NCI-H2171 (cell line): ENCODE data around the gene LRCH4.

Experiments used
- DNase-seq: peaks from one replicate; lab custom pipeline; 2025; lab: John Stamatoyannopoulos, UW

Gene LRCH4, protein sequence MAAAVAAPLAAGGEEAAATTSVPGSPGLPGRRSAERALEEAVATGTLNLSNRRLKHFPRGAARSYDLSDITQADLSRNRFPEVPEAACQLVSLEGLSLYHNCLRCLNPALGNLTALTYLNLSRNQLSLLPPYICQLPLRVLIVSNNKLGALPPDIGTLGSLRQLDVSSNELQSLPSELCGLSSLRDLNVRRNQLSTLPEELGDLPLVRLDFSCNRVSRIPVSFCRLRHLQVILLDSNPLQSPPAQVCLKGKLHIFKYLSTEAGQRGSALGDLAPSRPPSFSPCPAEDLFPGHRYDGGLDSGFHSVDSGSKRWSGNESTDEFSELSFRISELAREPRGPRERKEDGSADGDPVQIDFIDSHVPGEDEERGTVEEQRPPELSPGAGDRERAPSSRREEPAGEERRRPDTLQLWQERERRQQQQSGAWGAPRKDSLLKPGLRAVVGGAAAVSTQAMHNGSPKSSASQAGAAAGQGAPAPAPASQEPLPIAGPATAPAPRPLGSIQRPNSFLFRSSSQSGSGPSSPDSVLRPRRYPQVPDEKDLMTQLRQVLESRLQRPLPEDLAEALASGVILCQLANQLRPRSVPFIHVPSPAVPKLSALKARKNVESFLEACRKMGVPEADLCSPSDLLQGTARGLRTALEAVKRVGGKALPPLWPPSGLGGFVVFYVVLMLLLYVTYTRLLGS

DNA sequence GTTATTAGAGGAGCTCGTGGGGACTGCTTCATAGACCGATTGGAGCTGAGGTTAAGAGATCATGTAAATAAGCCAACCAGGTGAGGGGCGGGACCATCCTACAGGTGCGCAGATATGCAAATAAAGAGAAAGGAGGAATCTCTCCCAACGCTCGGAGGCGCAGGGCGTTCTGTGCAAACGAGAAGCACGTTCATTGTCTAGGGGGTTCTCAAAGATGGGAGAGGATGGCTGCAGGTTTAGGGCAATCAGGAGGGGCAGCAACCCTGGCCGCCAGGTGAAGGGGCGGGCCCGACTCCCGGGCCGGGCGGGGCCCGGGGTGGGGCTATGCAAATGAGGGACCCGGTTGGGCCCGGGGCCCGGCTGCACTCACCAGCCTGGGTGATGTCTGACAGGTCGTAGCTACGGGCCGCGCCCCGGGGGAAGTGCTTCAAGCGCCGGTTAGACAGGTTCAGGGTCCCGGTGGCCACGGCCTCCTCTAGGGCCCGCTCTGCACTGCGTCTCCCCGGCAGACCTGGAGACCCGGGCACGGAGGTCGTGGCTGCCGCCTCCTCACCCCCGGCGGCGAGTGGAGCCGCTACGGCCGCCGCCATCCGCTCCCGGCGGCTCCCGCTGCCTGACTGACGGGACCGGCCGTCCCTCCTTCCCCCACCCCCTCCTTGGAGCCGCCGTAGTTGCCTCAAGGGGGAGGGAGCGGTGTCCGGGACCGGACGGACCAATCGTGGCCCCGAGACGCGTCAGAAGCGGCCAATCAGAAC, at the start of gene LRCH4:
Gene LRCH4 (minus strand): TSS at position 619 of the 755 bp plus-strand sequence. CDS start 29 bp downstream, at position 590.
- peak; percentile 47 for DNase-seq

DNA sequence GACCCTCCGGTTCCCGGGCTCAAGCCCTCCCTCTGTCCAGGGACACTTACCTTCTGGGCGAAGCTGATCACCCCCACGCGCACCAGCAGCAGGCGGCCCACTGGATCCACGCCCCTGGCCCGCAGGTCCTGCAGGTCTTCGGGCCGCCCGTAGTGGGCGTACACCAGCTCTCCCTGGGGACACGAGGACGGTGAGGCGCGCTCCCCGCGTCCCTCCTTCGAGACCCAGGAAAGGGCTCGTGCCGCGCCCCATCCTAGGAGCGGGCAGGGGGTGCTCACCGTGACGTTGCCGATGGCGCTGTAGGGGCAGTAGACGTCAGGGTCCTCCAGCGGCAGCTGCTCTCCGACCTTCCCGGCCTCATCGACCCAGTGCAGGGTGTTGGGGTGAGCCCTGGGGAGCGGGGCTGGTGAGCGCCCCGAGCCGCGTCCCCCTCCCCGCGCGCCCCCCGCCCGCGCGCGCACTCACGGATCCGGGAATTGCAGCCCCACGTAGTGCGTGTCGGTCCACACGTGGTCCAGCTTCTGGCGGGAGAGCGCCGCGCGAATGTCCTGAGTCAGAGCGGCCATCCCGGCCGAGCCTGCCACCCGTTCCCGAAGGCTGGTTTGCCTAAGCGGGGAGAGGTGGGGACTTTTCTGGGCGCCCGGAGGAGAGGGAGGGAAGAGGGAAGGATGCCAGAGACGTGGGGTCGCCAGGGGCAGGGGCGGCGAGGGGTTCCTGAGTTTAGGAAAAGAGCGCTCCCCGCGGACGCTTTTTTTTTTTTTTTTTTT, 47.2 kb upstream of the LRCH4 start:
- peak; percentile 67 for DNase-seq

DNA sequence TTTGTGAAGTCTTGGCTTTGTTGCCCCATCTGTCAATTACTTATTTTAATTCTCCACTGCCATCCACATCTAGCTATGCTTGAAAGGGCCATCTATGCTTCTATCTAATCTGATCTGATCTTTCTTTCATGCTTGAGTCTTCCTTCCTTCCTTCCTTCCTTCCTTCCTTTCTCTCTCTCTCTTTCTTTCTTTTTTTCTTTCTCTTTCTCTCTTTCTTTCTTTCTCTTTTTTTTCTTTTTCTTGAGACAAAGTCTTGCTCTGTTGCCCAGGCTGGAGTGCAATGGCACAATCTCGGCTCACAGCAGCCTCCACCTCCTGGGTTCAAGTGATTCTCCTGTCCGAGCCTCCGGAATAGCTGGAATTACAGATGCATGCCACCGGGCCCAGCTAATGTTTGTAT, 44.1 kb upstream of the LRCH4 start:
- DNase-seq: no peak

DNA sequence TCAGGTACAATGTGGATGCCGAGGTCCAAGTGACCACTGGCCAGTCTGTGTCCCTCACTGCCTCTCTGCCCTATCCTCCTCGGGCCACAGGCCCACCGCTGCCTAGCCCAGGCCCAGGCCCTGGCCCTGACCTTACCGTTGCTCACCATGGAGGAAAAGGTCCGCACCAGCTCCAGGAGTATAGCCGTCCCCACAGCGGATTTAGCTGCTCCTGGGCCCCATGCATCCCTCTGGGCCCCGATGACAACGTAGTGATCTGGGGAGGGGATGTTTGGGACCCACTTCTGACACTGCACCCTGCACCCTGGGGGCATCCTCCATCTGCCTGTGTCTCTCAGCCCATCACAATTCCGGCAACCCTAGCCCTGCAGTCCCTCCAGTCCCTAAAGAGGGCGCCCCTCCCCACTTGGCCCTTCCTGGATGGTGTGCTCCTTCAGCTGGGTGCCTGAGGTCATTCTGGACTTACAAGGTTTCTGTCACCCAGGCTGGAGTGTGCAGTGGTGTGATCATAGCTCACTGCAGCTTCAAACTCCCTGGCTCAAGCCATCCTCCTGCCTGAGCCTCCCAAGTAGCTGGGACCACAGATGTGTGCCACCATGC, 43.3 kb upstream of the LRCH4 start:
- no peak for DNase-seq

DNA sequence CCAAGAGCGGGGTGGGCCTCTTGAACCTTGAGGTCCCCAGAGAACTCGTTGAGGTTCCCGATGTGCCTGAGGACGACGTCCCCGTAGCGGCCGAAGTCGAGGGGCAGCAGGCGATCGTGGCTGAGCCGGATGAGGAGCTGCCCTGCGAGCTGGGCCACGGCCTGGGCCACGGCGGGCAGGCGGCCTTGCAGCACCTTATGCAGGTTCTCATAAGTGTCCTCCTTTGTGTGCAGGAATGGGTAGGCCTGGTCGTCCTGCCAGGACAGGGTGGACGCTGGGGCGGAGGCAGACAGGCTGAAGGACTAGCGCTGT, 41.3 kb upstream of the LRCH4 start:
- DNase-seq: no peak

DNA sequence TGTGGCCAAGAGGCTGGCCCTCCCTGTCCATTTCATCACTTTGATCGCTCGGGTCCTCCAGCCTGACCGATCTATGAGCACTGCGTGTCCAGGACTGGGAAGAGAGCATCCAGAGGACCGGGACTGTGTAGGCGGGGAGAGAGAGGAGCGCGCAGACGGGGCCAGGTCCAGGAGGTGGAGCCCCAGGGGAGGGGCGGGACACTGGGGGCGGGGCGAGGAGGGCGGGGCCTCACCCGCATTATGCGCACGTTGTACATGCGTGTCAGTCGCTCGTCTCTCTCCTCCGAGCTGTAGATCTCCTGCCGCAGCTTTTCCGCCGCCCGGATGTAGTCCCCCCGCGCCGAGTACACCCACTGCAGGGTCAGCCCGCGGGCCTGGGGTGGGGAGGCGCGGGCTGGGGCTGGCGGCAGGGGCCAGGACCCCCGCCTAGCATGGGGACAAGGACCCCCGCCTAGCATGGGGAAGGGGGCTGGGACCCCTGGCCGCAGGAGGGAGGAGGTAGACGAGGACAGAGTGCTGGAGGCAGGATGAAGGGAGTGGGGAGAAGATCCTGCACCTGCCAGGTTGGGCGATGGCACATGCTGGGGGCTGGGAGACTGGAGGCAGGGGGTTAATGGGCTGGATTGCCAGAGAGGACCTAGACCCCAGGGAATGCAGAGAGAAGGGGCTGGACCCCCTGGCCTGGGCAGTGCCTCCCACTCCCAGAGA, 40.8 kb upstream of the LRCH4 start:
- no peak for DNase-seq

DNA sequence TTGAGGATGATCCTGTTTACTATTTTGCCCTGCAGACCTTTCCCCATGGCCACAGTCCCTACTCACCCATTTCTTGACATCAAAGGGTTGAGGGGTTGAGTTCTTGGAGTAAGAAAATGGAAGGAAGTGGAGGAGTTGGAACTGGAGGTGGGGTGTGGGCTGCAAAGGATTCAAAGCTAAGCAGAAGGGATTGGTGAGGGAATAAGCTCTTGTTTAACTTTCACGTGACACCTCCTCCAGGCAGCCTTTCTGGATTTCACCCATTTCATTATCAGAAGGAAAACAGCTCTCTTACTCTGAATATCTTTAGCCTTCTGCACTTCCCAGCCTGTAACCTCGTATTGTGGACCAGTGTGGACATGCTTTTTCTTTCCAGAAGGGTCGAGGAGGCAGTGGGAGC, 40.1 kb upstream of the LRCH4 start:
- no peak for DNase-seq

DNA sequence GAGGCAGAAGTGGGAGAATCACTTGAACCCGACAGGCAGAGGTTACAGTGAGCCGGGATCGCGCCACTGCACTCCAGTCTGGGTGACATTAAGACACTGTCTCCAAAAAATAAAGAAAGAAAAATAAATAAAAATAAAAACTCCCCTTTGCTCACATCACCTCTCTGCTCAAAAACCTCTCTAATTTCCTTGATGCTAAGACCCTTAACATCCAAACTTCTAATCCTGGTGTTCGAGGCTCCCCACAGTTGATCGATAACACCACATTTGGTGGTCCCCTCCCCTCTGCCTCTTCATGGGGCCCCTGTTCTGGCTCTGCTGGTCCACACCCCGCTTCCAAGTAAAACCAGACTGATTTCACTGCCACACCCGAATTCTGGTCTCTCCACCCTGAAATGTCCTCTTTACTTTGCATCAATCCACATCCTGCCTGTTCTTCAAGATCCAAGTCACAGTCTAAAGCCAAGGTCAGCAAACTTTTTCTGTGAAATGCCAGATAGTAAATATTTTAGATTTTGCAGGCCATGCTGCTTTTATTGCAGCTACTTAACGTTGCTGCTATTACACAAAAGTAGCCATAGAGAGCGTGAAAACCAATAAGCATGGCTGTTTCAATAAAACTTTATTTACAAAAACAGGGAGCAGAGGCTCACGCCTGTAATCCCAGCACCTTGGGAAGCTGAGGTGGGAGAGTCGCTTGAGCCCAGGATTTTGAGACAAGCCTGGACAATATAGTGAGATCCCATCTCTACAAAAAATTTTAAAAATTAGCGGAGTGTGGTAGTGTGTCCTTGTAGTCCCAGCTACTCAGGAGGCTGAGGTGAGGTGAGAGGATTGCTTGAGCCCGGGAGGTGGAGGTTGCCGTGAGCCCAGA, 38.3 kb upstream of the LRCH4 start:
- DNase-seq: no peak

DNA sequence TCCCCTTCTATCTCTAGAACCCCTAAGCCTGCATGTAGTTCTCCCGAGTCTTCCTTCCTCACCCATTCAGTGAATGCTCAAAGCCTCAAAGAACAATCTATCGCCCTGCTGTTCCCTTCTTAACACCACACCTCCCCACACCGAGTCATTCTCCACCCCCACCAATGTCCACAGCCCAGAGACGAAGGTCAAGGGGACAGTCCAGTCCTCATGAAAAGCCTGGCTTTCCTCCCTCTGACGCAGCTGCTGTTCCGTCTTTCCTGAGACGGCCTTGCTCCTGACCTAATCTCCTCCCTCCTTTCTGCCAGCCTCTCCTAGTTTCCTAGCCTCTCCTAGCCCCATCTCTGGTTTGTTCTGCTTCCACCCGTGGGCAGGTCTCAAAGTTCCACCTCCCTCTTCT, 35.6 kb upstream of the LRCH4 start:
- DNase-seq: no peak

DNA sequence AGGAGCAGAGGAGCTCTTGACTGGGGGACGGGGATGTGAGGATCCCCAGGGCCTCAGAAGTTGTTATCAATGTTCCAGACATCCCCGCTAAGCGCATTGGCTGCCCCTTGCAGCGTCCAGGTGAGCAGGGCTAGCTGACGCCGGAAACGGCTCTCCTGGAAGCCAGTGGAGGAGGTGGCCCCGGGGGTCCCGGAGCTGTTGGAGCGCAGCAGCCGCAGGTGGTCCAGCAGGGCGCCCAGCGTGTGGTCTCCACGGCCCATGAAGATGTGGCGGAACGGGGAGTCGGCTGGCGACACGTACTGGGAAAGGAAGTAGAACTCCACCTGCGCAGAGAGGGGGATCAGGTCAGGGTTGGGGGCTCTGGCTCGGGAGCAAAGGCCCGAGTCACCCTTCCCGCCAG, 34.9 kb upstream of the LRCH4 start:
- no peak for DNase-seq

DNA sequence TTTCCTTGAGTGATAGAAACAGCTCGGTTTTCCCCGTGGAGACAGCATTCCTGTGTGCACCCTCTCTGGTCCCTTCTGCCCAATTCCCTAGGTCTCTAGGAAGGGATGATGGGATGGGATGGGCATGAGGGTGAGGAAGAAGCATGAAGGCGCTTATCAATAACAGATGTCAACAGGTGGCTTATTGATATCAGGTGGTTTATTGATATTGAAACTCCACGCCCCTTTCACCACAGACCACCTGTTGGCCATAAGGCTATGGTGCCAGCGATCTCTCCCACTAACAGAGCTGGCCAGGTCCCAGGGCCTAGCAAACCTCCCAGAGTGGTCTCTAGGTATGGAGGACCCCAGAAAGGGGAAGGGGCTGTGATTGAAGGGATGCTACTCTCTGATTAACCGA, 34.3 kb upstream of the LRCH4 start:
- DNase-seq: no peak

DNA sequence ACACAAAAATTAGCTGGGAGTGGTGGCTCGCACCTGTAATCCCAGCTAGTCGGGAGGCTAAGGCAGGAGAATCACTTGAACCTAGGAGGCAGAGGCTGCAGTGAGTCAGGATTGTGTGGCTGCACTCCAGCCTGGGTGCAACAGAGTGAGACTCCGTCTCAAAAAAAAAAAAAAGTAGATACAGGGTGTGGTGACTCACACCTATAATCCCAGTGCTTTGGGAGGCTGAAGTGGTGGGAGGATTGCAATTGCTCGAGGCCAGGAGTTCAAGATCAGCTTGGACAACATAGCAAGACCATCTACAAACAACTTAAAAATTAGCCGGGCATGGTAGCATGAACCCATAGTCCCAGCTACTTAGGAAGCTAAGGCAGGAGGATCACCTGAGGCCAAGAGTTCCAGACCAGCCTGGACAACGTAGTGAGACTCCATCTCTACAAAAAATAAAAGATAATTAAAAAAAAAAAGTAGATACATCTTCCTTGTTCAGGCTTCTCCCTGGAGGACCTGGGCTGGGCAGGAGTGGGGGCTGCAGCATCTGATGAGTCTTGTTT, 28.5 kb upstream of the LRCH4 start:
- no peak for DNase-seq

DNA sequence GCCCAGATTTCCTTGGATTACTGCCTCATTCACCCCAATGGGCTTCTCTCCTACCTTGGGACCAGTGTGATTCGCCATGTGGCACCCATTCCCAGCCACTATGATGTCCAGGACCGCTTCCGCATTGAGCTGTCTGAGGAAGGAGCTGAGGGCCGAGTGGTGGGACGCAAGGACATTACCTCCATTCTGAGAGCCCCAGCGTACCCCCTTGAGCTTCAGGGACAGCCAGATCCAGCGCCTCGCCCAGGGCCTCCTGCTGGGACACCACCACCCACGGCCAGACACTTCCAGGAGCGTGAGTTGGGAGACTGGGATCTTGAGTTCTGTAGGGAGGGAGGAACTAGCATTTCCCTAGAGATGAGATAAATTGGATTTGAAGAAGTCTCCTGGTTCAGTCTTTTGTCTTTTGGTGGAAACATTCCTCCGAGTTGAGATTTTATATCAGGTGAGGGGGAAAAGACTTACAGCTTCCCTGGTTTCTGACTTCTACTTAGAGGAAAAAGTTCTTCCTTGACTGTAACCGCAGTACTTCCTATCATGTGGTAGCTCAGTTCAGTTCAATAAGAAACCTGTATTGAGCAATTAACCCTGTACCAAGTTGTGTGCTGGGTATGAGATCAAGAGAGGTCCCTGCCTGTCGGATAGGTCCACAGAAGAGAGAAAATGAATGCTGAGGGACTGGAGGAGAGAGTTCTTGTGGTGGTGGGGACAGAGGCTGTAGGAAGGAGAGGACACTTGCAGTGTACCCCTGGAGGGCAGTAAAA, 27.7 kb upstream of the LRCH4 start:
- no peak for DNase-seq

DNA sequence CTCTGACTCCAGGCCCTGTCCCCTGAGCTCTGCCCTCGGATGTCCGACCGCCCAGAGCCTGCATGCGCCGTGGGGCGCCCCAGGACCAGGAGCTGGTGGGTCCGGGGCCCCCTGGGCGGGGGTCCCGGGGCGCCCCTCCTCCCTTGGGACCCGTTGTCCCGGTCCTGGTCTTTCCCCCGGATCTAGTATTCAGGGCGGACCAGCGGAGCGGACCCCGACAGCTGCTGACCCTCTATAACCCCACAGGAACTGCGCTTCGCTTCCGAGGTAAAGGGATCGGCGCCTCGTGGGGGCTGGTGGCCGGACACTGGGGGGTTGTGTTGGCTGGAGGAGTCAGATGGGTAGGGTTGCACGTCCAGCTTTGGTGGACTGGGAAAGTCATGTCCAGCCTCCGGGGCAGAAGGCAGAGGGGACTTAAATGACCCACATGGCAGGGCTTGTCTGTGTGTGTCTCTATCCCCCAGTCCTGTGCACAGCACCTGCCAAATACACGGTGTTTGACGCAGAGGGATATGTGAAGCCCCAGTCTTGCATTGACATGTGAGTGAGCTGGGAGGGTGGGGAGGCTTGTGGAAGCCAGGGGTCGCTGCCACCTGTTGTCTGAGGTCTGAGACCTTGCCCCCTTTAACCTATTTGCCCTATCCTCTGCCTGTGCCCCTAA, 26.9 kb upstream of the LRCH4 start:
- no peak for DNase-seq

DNA sequence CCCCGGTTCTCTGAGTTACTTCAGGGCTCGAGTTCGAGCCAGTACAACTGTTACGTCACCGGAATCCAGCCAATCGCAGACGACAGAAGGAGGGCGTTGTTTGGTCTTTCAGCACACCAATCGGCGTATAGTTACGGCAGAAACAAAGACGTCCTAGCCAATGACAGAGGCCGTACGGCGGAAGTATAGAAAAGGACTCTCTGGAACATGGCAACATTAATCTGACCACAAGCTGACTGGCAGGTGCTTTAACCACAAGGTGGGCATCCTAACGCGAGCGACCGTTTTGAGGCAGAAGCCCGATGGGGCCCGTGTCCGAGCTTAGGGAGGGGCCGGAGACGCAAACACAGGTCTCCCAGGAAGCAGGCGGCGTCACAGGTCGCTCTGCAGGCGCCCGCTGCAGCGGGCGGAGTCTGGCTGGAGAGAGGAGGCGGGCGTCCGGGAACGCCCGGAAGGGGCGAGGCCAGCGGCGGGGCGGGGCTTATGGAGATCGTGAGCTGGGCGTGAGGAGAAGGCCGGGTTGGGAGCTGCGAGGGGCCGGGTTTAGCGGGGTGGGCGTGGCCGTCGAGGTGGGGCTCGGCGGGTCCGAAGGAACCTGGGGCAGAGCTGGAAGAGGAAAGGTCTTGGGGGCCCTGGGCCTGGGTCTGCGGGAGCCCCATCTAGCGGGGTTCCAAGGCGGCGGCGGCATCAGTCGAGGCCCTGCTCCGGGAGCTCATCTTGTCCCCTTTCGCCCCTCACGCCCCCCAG, 26.2 kb upstream of the LRCH4 start, which contains the start of gene MOSPD3:
Gene MOSPD3 (plus strand): TSS at position 558 of the 747 bp plus-strand sequence. CDS start 252 bp downstream, outside the sequence.
- DNase-seq: peak; percentile 97

DNA sequence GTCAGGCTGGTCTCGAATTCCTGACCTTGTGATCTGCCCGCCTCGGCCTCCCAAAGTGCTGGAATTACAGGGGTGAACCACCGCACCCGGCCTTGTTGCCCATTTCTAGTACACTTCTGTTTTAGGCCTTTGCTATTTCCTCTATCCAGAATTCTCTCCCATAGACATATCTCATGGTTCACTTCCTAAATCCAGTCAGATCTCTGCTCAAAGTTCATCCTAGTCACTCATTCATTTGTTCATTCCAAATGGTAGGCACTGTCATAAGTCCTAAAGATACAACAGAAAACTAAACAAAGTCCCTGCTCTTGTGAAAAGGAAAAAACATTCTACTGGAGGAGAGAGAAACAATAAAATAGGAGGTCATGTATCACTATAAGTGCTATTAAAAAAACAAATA, 24.0 kb upstream of the LRCH4 start:
- DNase-seq: no peak

DNA sequence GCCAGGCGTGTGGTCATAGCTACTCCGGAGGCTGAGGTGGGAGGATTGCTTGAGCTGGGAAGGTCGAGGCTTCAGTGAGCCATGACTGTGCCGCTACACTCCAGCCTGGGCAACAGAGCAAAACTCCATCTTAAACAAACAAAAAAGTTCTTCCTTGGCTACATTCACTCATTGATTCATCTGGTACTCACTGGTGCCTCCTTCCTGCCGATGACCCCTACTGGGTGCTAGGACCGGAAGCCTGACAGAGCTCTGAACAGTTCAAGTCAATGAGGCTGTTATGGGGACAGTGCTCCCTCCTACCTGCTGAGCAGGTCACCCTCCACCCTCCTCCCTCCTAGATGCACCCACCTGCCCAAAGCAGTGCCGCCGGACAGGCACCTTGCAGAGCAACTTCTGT, 21.2 kb upstream of the LRCH4 start:
- DNase-seq: no peak

DNA sequence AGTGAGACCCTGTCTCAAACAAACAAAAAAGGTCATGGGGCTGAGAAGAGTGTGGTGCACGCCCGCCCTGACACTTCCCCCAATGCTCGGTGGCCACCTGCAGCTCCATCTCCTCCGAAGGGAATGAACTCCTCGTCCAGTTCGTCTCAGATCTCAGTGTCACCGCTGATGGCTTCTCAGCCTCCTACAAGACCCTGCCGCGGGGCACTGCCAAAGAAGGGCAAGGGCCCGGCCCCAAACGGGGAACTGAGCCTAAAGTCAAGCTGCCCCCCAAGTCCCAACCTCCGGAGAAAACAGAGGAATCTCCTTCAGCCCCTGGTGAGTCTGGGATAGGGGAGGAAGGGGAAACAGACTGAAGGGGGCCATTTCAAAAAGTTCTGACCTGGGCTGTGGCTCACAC, 20.4 kb upstream of the LRCH4 start:
- DNase-seq: no peak
